HCT116 (cell line): ENCODE measurements around the gene UTP15. TPM values are rescaled to one million over a fixed set of nuclear protein-coding genes. Genes with fewer than 3 reads are reported as not detected.

Experiments
- ATAC-seq: fragments of 200-7000 bp; cut with Tn5 transposase; 2 replicates; pipeline ENCODE4 v1.9.1; 2020; ENCODE audit warnings: mild to moderate bottlenecking, moderate library complexity
- BruUV-seq: library from RNA; stranded (reverse); fragments of 400-500 nt; replicated peaks from 2 replicates; lab custom pipeline; 2021; lab: Mats Ljungman, UMichigan
- CTCF ChIA-PET: fragments of 300-600 bp; sonication (Branson Sonifier 250); formaldehyde crosslinking; loops from one replicate; lab custom pipeline; 2021; ENCODE audit warnings: antibody characterized with exemption; lab: Charles Lee
- POLR2A ChIA-PET: fragments of 300-600, 350-600 bp; sonication (Branson Sonifier 250); formaldehyde crosslinking; loops from one replicate; lab custom pipeline; 2021; ENCODE audit warnings: antibody characterized with exemption; lab: Charles Lee
- RAD21 ChIA-PET, 2 experiments: fragments of 300-600 bp; sonication (Branson Sonifier 250); formaldehyde crosslinking; loops; one replicate each; lab custom pipeline; 2023; ENCODE audit warnings: low total read pairs in 2 of 2; ENCODE audit not compliant: uncharacterized antibody in 2 of 2, unreplicated experiment in 2 of 2, low non-redundant PET in 1 of 2; lab: Charles Lee
- DNase-seq: peaks from one replicate; pipeline ENCODE4 v3.0.0-alpha.2; 2010; ENCODE audit warnings: low read depth, low spot score
- H2AFZ ChIP-seq: fragments of 200-600 bp; shearing (Covaris generic), sonication (generic); 2 replicates; pipeline ENCODE4 v1.6.1; 2017; ENCODE audit warnings: low read depth, mixed run types, mixed read lengths, antibody characterized with exemption, low read length; ENCODE audit not compliant: poor library complexity, severe bottlenecking
- H3K27ac ChIP-seq: 2 replicates; pipeline ENCODE4 v1.5.1; 2012; ENCODE audit warnings: low read depth, low read length
- H3K27me3 ChIP-seq: fragments of 200-600 bp; sonication (generic); 2 replicates; pipeline ENCODE4 v1.6.1; 2016; ENCODE audit warnings: mixed run types, low read length, mixed read lengths; ENCODE audit not compliant: insufficient read depth
- H3K36me3 ChIP-seq, 2 experiments: fragments of 200-500 bp in 1 of 2; fragments of 200-600 bp in 1 of 2; sonication (Bioruptor generic) in 1 of 2; sonication (generic) in 1 of 2; 2 replicates each; pipeline versions ENCODE4 v1.5.1 to v1.6.1; 2014 to 2016; ENCODE audit warnings: low read length in 2 of 2, inconsistent platforms in 1 of 2, mixed read lengths in 1 of 2, mixed run types in 1 of 2; ENCODE audit not compliant: insufficient read depth in 2 of 2, control insufficient read depth in 1 of 2
- H3K4me1 ChIP-seq, 2 experiments: fragments of 200-600 bp in 1 of 2; sonication (generic) in 1 of 2; 2 replicates each; pipeline versions ENCODE4 v1.5.1 to v1.6.1; 2012 to 2017; ENCODE audit warnings: low read length in 2 of 2, inconsistent platforms in 1 of 2, mild to moderate bottlenecking in 1 of 2, mixed read lengths in 1 of 2, mixed run types in 1 of 2, moderate library complexity in 1 of 2; ENCODE audit not compliant: insufficient read depth in 2 of 2, control insufficient read depth in 1 of 2
- H3K4me2 ChIP-seq: fragments of 200-600 bp; sonication (generic); 2 replicates; pipeline ENCODE4 v1.6.1; 2017; ENCODE audit warnings: mixed run types, low read length, mixed read lengths
- H3K4me3 ChIP-seq, 2 experiments: fragments of 200-600 bp in 1 of 2; sonication (generic) in 1 of 2; replicated peaks in 1 of 2; 2 replicates each; pipeline ENCODE4 v1.5.1; 2011 to 2016; ENCODE audit warnings: low read length in 2 of 2, control low read depth in 1 of 2, low read depth in 1 of 2, mild to moderate bottlenecking in 1 of 2, mixed read lengths in 1 of 2, mixed run types in 1 of 2
- H3K79me2 ChIP-seq: fragments of 200-600 bp; sonication (generic); 2 replicates; pipeline ENCODE4 v1.6.1; 2017; ENCODE audit warnings: mild to moderate bottlenecking, mixed run types, low read length, moderate library complexity, mixed read lengths; ENCODE audit not compliant: insufficient read depth
- H3K9ac ChIP-seq: fragments of 200-600 bp; sonication (generic); 2 replicates; pipeline ENCODE4 v1.6.1; 2016; ENCODE audit warnings: low read length, mixed read lengths
- H3K9me2 ChIP-seq: fragments of 200-600 bp; sonication (generic), shearing (Covaris generic); 2 replicates; pipeline ENCODE4 v1.6.1; 2017; ENCODE audit warnings: mixed run types, mild to moderate bottlenecking, moderate library complexity; ENCODE audit not compliant: insufficient read depth
- H3K9me3 ChIP-seq, 2 experiments: fragments of 200-500 bp in 1 of 2; fragments of 200-600 bp in 1 of 2; sonication (Bioruptor generic) in 1 of 2; sonication (generic) in 1 of 2; 2 replicates each; pipeline ENCODE4 v1.6.1; 2014 to 2017; ENCODE audit warnings: low read length in 2 of 2, mixed read lengths in 2 of 2, inconsistent platforms in 1 of 2, low read depth in 1 of 2, mild to moderate bottlenecking in 1 of 2, mixed run types in 1 of 2, moderate library complexity in 1 of 2; ENCODE audit not compliant: control insufficient read depth in 1 of 2, insufficient read depth in 1 of 2
- H4K20me1 ChIP-seq: fragments of 200-600 bp; sonication (generic), shearing (Covaris generic); 2 replicates; pipeline ENCODE4 v1.6.1; 2017; ENCODE audit warnings: mixed run types, mild to moderate bottlenecking, moderate library complexity; ENCODE audit not compliant: insufficient read depth
- CTCF ChIP-seq, 3 experiments: fragments of 200-600 bp in 1 of 3; sonication (generic) in 1 of 3; IDR thresholded peaks in 2 of 3; conservative IDR thresholded peaks in 1 of 3; 2 replicates each; pipeline ENCODE4 v1.5.1; 2012 to 2017; ENCODE audit warnings: low read depth in 2 of 3, low read length in 2 of 3, antibody characterized with exemption in 1 of 3, borderline replicate concordance in 1 of 3, control low read depth in 1 of 3, mild to moderate bottlenecking in 1 of 3, mixed read lengths in 1 of 3, mixed run types in 1 of 3, moderate library complexity in 1 of 3; ENCODE audit not compliant: insufficient read depth in 1 of 3
- EGR1 ChIP-seq: IDR thresholded peaks from 2 replicates; pipeline ENCODE4 v1.6.1; 2012; ENCODE audit warnings: low read depth
- EZH2 ChIP-seq: fragments of 200-600 bp; sonication (generic); IDR thresholded peaks from 2 replicates; pipeline ENCODE4 v1.6.1; 2017; ENCODE audit warnings: antibody characterized with exemption, mixed run types
- FOSL1 ChIP-seq: IDR thresholded peaks from 2 replicates; pipeline ENCODE4 v1.6.1; 2012; ENCODE audit warnings: low read depth
- JUND ChIP-seq: IDR thresholded peaks from 2 replicates; pipeline ENCODE4 v1.6.1; 2012
- POLR2A ChIP-seq: IDR thresholded peaks from 2 replicates; pipeline ENCODE4 v1.7.0; 2011; ENCODE audit warnings: borderline replicate concordance; ENCODE audit not compliant: insufficient read depth, insufficient read length; ENCODE audit errors: extremely low read depth
- REST ChIP-seq: IDR thresholded peaks from 2 replicates; pipeline ENCODE4 v1.6.1; 2012; ENCODE audit warnings: low read depth
- SIN3A ChIP-seq: IDR thresholded peaks from 2 replicates; pipeline ENCODE4 v1.6.1; 2012; ENCODE audit warnings: low read depth
- SP1 ChIP-seq: IDR thresholded peaks from 2 replicates; pipeline ENCODE4 v1.6.1; 2012; ENCODE audit warnings: low read depth
- SRF ChIP-seq: IDR thresholded peaks from 2 replicates; pipeline ENCODE4 v1.6.1; 2012; ENCODE audit warnings: low read depth
- TCF7L2 ChIP-seq: IDR thresholded peaks from 2 replicates; pipeline ENCODE4 v1.7.0; 2011; ENCODE audit warnings: borderline replicate concordance, inconsistent platforms; ENCODE audit not compliant: insufficient read depth, insufficient read length; ENCODE audit errors: extremely low read depth
- ZBTB33 ChIP-seq: IDR thresholded peaks from 2 replicates; pipeline ENCODE4 v1.6.1; 2011; ENCODE audit warnings: mild to moderate bottlenecking, low read length, moderate library complexity; ENCODE audit not compliant: insufficient replicate concordance; ENCODE audit errors: extremely low read depth
- ZFX ChIP-seq: fragments of 450-650 bp; IDR thresholded peaks from 2 replicates; pipeline ENCODE4 v1.6.1; 2017
- ZNF274 ChIP-seq: fragments of 200-500 bp; sonication (Bioruptor generic); IDR thresholded peaks from 2 replicates; pipeline ENCODE4 v1.6.1; 2014; ENCODE audit warnings: mild to moderate bottlenecking, low read depth, low read length, inconsistent platforms
- intact Hi-C: fragments of 100-400 bp; cut with micrococcal nuclease; formaldehyde crosslinking; loops from 2 replicates; pipeline ENCODE4 v1.10.0; 2022
- total RNA-seq: library from RNA; stranded (reverse); gene quantifications from one replicate; pipeline ENCODE4 v1.2.1, GENCODE V29; 2021; ENCODE audit not compliant: unreplicated experiment

UTP15 gene
- total RNA-seq, 1 experiment from 2014 or later: 39.3 TPM

- peak; percentile 65 to 85 (median 82); a peak in 5 of 6 replicates for TF ChIP-seq CTCF (IDR thresholded peaks at IDR 0.05 in 2 of 3, conservative IDR thresholded peaks at IDR 0.05 in 1 of 3; ENCODE audit: borderline replicate concordance in 1 of 3, insufficient read depth in 1 of 3, low read depth in 2 of 3, low read length in 2 of 3)
- no peak for TF ChIP-seq JUND
- TF ChIP-seq TCF7L2: no peak
- no peak for TF ChIP-seq POLR2A
Observed at GRCh38 chr5:73519531-73520283, 45.8 kb upstream of the UTP15 start (continued).

GRCh38 chr5:73522989-73523388 lies 42.6 kb upstream of the UTP15 start:
- Histone ChIP-seq H3K4me1 (peaks cover 0 to 9% of the 10 kb centered on the region in 2 experiments; a peak in 1 of 4 replicates), H3K4me2 (no peak overlapping the region), H3K9ac (no peak overlapping the region), H3K4me3 (no peak overlapping the region), H2AFZ (no peak overlapping the region), H3K9me3 (no peaks in the 10 kb centered on the region), H4K20me1 (no peaks in the 10 kb centered on the region), H3K27me3 (no peaks in the 10 kb centered on the region), H3K9me2 (no peaks in the 10 kb centered on the region), H3K27ac (no peak overlapping the region), H3K36me3 (no peaks in the 10 kb centered on the region), H3K79me2 (no peaks in the 10 kb centered on the region)
- intact Hi-C loops: no loop called here
- ChIA-PET POLR2A (no interaction called here), RAD21 (no interaction called here), CTCF (interaction anchor here (0.8 kb wide), 1 partner anchor 307 kb away, joined by 3 read pairs; no protein-coding TSS in a partner anchor)
- ATAC-seq: no peak
- DNase-seq: no peak
- BruUV-seq: no TSS peak
- TF ChIP-seq REST: no peak
- TF ChIP-seq FOSL1: no peak
- TF ChIP-seq ZNF274: no peak
- no peak for TF ChIP-seq POLR2A
- TF ChIP-seq ZBTB33: no peak
- TF ChIP-seq EZH2: no peak
- TF ChIP-seq SIN3A: no peak
- no peak for TF ChIP-seq CTCF (IDR thresholded peaks at IDR 0.05 in 2 of 3, conservative IDR thresholded peaks at IDR 0.05 in 1 of 3; ENCODE audit: borderline replicate concordance in 1 of 3, insufficient read depth in 1 of 3, low read depth in 2 of 3, low read length in 2 of 3)
- TF ChIP-seq EGR1: no peak
- no peak for TF ChIP-seq ZFX
- no peak for TF ChIP-seq SP1
- TF ChIP-seq SRF: no peak
